Measurements from ENCODE around the gene HS3ST5.

The HS3ST5 gene

GRCh38 chr6:114344246-114344970, 1.6 kb upstream of the HS3ST5 start:
- Histone ChIP-seq H3K4me3 (ENCODE audit: low read length) (peak overlapping the region; percentile 99), H3K36me3 (replicated peaks; ENCODE audit: low read depth, low read length) (no peaks in the 10 kb centered on the region), H3K4me1 (ENCODE audit: low read length) (peaks cover 20% of the 10 kb centered on the region), H3K27ac (ENCODE audit: low read length) (no peak overlapping the region), H2AFZ (ENCODE audit: low read depth, low read length) (peak overlapping the region; percentile 81; the same call in 1 of the 2 replicates), H3K79me2 (ENCODE audit: low read length) (no peaks in the 10 kb centered on the region), H3K4me2 (ENCODE audit: low read length) (peak overlapping the region; percentile 88), H3K9me3 (ENCODE audit: insufficient read depth, low read length) (no peaks in the 10 kb centered on the region), H3K27me3 (ENCODE audit: low read depth, low read length) (no peaks in the 10 kb centered on the region), H4K20me1 (ENCODE audit: insufficient read depth, low read length) (no peaks in the 10 kb centered on the region), H3K9ac (ENCODE audit: low read length) (peak overlapping the region; percentile 73)
- TF ChIP-seq CTCF (IDR thresholded peaks at IDR 0.05; ENCODE audit: low read depth, low read length), result no peak
- no peak for TF ChIP-seq EZH2phosphoT487 (IDR thresholded peaks at IDR 0.05; ENCODE audit: low read depth)

GRCh38 chr6:114343782-114344144, 940 bp upstream of the HS3ST5 start:
- Histone ChIP-seq H3K36me3 (replicated peaks; ENCODE audit: low read depth, low read length) (no peaks in the 10 kb centered on the region), H3K79me2 (ENCODE audit: low read length) (no peaks in the 10 kb centered on the region), H3K27ac (ENCODE audit: low read length) (peak overlapping the region; percentile 7; the same call in 1 of the 2 replicates), H2AFZ (ENCODE audit: low read depth, low read length) (peak overlapping the region; percentile 81; the same call in 1 of the 2 replicates), H4K20me1 (ENCODE audit: insufficient read depth, low read length) (no peaks in the 10 kb centered on the region), H3K4me1 (ENCODE audit: low read length) (peaks cover 20% of the 10 kb centered on the region), H3K27me3 (ENCODE audit: low read depth, low read length) (no peaks in the 10 kb centered on the region), H3K4me3 (ENCODE audit: low read length) (peak overlapping the region; percentile 99), H3K4me2 (ENCODE audit: low read length) (peak overlapping the region; percentile 88), H3K9me3 (ENCODE audit: insufficient read depth, low read length) (no peaks in the 10 kb centered on the region), H3K9ac (ENCODE audit: low read length) (peak overlapping the region; percentile 73)
- TF ChIP-seq EZH2phosphoT487 (IDR thresholded peaks at IDR 0.05; ENCODE audit: low read depth), result no peak
- TF ChIP-seq CTCF (IDR thresholded peaks at IDR 0.05; ENCODE audit: low read depth, low read length), result no peak

- H2AFZ ChIP-seq (ENCODE audit: low read depth, low read length), result peak overlapping the region; percentile 52
- no peaks in the 10 kb centered on the region for H3K27me3 ChIP-seq (ENCODE audit: low read depth, low read length)
- H3K79me2 ChIP-seq (ENCODE audit: low read length), result no peaks in the 10 kb centered on the region
- no peaks in the 10 kb centered on the region for H4K20me1 ChIP-seq (ENCODE audit: insufficient read depth, low read length)
- peaks cover 20% of the 10 kb centered on the region for H3K4me1 ChIP-seq (ENCODE audit: low read length)
- H3K36me3 ChIP-seq (replicated peaks; ENCODE audit: low read depth, low read length), result no peaks in the 10 kb centered on the region
- TF ChIP-seq EZH2phosphoT487 (IDR thresholded peaks at IDR 0.05; ENCODE audit: low read depth) (no peak), CTCF (IDR thresholded peaks at IDR 0.05; ENCODE audit: low read depth, low read length) (no peak)
- H3K9me3 ChIP-seq (ENCODE audit: insufficient read depth, low read length), result no peaks in the 10 kb centered on the region
- peak overlapping the region; percentile 21; the same call in 1 of the 2 replicates for H3K27ac ChIP-seq (ENCODE audit: low read length)
- peak overlapping the region; percentile 99 for H3K4me3 ChIP-seq (ENCODE audit: low read length)
- peak overlapping the region; percentile 88 for H3K4me2 ChIP-seq (ENCODE audit: low read length)
- H3K9ac ChIP-seq (ENCODE audit: low read length), result peak overlapping the region; percentile 73
Observed at GRCh38 chr6:114342086-114342825, 567 bp downstream of the HS3ST5 start.

- H3K4me2 ChIP-seq (ENCODE audit: low read length), result no peak overlapping the region
- no peak overlapping the region for H3K4me3 ChIP-seq (ENCODE audit: low read length)
- H3K79me2 ChIP-seq (ENCODE audit: low read length), result no peaks in the 10 kb centered on the region
- no peaks in the 10 kb centered on the region for H3K36me3 ChIP-seq (replicated peaks; ENCODE audit: low read depth, low read length)
- H2AFZ ChIP-seq (ENCODE audit: low read depth, low read length), result no peak overlapping the region
- no peaks in the 10 kb centered on the region for H4K20me1 ChIP-seq (ENCODE audit: insufficient read depth, low read length)
- no peaks in the 10 kb centered on the region for H3K27me3 ChIP-seq (ENCODE audit: low read depth, low read length)
- no peak overlapping the region for H3K27ac ChIP-seq (ENCODE audit: low read length)
- peaks cover 20% of the 10 kb centered on the region for H3K4me1 ChIP-seq (ENCODE audit: low read length)
- TF ChIP-seq CTCF (IDR thresholded peaks at IDR 0.05; ENCODE audit: low read depth, low read length), result no peak
- no peak for TF ChIP-seq EZH2phosphoT487 (IDR thresholded peaks at IDR 0.05; ENCODE audit: low read depth)
- no peak overlapping the region for H3K9ac ChIP-seq (ENCODE audit: low read length)
- no peaks in the 10 kb centered on the region for H3K9me3 ChIP-seq (ENCODE audit: insufficient read depth, low read length)
Observed at GRCh38 chr6:114339706-114340105, 3.1 kb downstream of the HS3ST5 start.

Data from OCI-LY3 (cell line).